Endometrial microvascular endothelial cells (primary cell): ENCODE measurements around the gene MEIS1. TPM values are rescaled to one million over a fixed set of nuclear protein-coding genes. Genes with fewer than 3 reads are reported as not detected.

Experiments
- in situ Hi-C: cut with HindIII; loops from 2 replicates; pipeline ENCODE4 v1.10.0; 2017; ENCODE audit warnings: low sequenced_read_pairs, low pct_unique_long_range_greater_than_20kb; ENCODE audit errors: inconsistent ontology term
- total RNA-seq: library from RNA; depleted of rRNA; stranded (reverse); fragments of >200 nt; gene quantifications from one replicate; pipeline ENCODE4 v1.2.3, GENCODE V29; 2015; ENCODE audit errors: inconsistent ontology term

Gene MEIS1
- total RNA-seq, 1 donor from 2014 or later, result 17.1 TPM

DNA sequence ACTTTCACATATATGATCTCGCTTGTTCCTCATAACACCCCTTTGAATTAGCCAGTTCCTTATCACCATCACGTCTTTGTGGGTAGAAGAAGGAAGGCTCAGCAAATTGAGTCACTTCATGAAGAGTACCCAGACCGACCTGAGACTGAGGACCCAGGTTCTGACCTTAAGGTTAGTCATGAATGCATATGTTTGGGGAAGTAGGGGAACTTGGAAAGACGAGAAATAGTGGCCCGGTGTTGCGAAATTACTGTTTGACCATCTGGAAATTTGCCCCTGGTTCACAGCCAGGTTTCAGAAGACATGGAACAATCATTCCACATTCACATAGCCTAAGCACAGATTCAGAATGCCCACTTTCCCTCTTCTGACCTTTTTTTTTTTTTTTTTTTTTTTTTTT is 59.8 kb downstream of the MEIS1 start:
- in situ Hi-C loops, result loop anchor here (5.0 kb wide), 1 partner anchor 57 kb away; the partner anchor contains the start of gene MEIS1

DNA sequence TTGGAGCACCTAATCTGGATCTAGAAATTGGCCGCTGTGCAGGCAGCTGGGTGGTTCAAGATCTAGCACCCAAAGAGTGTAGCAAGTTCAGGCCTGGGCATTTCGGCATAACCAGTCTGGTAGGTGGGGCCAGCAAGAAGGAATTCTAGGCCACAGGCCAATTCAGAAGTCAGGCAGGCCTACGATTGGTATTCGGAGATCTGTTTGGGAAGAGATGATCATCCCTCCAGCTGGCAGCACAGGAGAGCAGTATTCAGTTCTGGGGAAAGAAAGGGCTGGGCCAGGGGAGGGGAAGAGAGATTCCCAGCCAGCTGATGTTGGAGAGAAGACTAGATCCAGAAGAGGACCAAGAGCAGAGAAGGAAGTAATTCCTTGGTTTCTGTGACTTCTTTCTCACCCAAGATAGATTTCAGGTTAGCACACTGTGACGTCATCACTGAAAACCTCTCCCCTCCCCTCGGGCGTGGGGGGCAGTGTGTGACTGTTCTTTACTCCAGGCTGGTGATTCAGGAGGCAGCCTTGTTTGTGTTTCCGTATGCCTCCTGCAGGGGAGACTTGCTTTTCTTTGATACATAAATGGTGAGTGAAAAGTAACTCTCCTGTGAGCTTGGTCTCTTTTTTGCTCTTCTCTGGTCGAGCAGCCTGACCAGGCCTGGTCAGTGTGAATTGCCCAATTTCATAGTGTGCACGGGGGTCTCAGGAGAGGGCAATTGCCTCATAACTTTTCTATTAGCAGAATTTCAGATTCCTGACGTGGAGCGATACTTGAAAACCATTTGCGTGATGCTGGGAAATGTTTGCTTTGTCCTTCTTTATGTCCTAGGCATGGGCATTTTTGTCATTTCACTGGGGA is 61.1 kb downstream of the MEIS1 start:
- in situ Hi-C loops, result no loop called here

DNA sequence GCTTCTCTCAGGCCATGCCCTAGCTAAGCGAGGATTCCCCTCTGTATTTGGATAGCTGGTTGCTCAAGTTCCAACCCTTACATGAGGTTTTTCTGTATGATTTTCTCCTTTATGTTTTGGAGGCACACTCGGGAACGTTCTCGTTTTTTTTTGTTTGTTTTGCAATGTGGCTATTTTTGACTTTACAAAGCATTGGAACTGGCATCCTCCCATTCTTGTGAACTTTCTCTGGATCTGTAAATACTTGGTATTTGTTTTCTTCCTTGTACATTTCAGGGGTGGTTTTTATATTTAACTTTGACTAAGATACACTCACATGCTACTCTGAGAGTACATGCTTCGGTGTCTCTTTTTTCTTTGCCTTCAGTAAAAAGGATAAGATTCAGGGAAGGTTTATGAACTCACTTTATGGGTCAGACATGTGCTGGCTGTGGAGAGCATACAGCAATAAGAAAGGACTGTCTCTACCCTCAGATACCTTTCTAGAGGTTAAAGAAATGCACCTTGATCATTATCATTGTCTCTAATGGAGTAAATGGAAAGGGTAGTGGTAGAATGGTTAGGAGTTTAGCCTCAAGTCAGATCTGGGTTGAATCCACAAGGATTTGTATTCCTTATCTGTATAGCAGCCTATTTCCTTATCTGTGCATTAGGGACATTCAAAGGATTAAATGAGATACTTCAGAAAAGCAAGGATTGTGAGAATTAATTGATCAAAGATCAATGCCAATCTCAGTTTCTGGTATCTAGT is 61.9 kb downstream of the MEIS1 start:
- in situ Hi-C loops, result no loop called here

DNA sequence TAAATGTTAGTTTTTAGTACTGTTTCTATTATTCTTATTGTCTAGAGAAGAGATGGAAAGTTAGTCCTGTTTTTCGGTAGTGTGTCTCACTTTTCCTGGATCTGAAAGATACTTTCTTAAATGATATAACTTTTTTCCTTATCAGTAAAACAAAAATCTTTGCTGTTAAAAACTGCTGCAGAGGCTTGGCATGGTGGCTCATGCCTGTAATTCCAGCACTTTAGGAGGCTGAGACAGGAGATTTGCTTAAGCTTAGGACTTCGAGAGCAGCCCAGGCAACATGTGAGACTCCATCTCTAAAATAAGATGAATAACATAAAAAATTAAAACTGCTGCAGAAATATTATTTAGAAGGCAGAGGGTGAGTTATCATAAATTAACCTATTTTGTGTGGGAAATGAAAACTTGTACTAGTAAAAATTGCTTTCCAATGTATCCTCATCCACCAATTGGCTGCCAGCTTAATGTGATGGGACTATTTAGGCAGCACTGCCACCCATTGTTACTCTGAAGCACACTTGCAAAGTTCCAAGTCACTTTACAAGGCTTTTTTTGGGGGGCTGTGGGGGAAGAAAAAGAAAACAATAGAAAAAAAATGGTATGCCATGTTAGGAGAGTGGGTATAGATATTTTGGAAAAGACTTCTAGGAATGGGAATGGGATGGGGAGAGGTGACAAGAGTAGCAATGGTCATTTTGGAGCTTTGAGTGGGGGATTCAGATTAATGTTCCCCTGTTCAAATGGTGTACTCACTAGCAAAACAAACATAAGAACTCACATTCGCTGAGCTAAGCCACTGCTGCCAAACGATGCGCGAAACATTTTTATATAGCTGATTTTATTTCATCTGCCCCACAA is 62.7 kb downstream of the MEIS1 start:
- in situ Hi-C loops, result no loop called here

DNA sequence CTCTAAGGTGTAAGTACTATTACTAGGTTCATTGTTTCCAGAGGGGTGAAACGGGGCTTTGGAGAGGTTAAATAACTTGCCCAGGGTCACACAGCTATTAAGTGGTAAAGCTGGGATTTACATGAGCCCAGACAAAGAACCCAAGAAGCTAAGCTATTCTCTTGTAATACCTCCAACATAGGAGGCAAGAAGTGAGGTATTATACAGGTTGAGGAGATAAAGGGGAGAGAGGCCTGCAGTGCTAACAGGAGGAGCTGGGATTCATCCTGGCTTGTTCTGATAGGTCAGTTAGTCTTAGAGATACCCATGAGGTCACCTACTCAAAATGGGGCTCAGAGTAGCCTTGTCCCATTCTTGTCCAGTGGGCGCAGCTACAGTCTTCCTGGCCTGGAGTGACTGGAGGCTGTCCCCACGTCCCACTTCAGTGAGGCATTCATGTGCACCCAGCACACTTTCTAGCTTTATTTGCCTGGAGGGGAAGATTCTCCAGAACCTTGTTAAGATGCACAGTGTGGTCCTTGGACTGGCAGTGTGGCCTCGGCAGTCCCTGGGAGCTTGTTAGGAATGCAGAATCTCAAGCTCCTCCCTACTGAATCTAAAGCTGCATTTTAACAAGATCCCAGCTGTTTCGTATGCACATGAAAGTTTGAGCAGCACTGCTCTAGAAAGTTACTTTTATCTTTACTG is 63.5 kb downstream of the MEIS1 start:
- in situ Hi-C loops, result no loop called here

DNA sequence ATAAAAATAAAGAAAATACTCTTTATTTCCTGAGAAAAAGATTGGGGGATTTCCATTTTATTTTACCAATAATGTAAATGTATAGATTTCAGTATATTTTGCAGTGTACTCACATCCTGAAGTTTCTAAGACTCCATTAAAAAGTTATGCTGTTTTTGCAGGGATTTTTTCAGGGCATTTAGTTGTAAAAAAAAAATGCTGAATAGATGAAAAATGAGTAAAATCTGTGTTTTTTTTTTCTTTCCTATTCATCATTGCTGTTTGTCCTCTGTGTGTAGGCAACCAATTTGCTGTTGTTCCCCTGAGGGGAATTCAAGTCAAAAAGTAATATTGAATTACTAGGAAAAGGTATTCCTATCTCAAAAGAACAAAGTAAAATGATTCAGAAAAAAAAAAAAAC is 66.3 kb downstream of the MEIS1 start:
- in situ Hi-C loops, result no loop called here

DNA sequence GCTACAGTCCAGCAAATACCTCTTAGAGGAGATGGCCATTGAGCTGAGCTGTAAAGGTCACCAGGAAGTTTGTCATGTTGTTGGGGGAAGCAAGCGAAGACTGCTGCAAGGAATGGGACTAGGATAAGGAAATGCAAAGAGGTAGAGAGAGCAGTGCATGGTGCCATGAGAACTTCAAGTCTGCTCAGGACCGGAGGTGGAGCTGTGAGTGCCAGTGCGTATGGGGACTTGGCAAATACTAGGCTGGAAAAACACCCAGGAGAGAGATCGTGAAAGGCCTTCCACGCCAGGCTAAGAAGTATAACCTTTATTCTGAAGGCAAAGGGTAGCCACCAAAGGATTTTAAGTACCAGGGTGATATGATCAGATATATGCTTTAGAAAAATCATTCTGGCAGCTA is 71.3 kb downstream of the MEIS1 start:
- in situ Hi-C loops, result no loop called here

- in situ Hi-C loops, result no loop called here
These were observed 72.8 kb downstream of the MEIS1 start for GRCh38 chr2:66507673-66508201.

DNA sequence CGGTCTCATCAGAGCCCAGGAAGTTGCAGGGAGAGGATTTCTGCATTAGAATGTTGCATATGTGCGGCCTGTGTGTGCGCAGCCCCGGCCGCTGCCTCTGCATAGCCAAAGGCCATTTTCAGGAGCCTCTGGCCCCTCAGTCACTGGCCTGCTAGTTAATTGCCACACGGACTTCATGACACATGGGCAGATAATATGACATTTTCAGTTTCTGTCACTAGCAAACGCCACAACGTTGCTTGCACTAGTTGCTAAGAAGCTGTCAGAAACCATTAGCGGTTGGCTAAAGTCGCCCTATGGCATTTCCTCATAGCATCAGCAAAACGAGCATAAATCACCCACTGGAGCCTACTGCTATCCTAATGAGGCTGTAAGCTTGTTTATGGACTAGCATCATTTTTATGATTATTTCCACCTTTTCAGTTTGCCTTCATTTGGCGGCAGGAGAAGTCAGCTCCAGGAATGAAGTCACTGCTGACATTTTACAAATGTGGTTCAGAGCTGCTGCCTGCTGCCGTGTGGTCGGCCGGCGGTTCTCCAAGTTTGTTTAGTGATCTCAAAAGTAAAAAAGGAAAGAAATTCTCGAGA is 73.7 kb downstream of the MEIS1 start:
- in situ Hi-C loops, result no loop called here

DNA sequence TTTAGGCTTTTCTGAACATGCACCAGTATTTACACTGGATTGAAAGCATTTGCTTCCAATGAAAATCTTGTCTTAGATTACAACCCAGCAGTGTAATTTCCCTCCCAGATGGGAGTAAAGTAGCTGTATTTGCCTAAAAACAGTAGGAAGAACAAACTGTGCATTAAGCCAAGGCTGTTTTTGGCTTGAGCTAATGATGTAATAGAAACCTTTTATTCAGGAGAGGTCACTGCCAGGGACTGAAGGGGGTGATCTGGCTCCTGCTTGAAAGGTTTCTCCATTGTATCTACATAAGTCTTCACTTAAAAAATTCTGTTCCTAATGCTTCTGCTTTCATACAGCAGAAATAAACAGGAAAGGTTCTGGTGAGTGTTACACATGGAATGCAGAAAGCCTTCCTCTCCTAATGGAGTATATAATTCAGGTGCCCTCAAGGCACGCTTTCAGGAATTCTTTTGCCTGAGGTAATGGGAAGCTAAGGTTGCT is 74.4 kb downstream of the MEIS1 start:
- in situ Hi-C loops, result no loop called here

DNA sequence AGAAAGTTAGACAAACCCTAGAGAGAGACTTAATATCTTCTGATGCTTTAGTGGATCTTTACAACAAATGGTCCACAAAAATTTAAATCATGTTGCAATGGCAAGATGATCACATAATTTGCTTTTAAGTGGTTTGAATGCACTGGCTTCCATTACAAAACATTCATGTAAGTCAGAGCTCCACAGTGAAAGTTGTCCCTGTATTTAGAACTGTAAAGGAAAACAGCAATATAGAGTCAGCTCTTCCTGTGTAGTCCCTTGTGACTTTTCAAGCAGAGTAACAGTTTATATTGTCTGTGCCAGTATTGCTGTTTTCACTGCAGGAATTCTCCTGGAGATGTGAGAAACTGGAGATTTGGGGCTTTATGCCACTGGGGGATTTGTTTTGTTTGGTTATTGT is 77.7 kb downstream of the MEIS1 start:
- in situ Hi-C loops, result no loop called here

GRCh38 chr2:66515743-66516142 is 80.8 kb downstream of the MEIS1 start:
- in situ Hi-C loops, result no loop called here

DNA sequence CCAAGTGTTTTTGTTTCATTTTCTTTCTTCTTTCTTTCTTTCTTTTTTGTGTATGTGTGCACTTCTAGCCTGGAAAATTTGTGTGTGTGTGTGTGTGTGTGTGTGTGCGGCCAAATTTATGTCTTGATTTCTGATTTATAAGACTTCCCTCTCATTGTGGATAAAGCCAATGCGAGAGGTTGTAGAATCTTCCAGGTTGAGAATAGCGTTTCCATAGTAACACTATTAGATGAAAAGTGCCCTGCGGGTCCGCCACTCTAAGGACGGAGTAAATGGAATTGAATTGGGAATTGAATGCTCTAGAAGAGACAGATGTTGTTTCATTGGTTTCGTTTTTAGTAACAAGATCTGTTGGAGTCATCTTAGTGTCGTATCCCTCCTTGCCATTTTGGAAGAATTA is 81.6 kb downstream of the MEIS1 start:
- in situ Hi-C loops, result no loop called here

DNA sequence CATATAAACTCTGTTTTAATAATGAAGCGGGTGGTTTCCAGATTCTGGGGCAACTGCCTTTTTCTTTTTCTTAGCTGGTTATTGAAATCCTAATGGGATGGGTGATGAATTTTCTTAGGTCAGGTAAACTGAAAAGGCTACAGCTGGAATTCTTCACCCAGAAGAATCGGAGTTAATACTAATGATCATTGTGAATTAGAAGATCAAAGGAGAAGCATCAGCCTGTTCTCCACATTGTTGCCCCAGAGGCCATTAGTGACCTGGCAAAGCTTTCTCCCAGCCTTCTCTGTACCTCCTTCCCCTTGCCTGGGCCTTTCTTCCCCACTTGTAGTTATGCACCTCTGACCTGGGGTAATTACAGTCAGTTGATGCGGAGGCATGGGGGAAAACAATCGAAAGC is 82.8 kb downstream of the MEIS1 start:
- in situ Hi-C loops, result no loop called here

- in situ Hi-C loops, result no loop called here
These were observed 84.4 kb downstream of the MEIS1 start for GRCh38 chr2:66519264-66519843.

DNA sequence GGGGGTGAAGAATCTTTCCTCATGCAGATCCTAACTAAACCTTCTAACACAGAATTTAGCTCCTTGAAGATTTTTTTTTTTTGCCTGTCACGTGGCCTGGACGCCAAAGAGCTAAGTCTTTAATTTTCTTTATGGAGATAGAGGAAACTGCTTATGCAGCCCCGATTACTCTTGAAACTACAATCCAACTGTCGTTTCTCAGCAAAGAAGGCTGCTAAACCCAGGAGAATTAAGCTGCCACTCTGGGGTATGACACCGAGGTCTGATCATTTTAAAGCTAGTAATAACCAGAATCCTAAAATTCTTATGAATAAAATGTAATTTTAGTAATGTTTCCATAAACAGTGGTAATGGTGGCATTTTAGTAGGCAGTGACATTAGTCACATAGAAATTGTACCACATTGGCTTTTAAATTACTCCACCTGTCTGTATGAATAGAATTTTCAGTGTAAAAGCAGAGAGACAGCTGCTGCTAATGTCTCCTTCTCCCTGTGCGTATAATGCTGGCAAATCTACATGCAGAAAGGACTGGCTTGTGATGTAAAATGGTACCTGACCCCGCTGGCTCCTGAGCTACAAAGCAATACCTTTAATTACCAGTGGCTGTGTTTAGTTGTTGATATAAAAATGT is 86.5 kb downstream of the MEIS1 start:
- in situ Hi-C loops, result no loop called here

- in situ Hi-C loops, result no loop called here
These were observed 87.9 kb downstream of the MEIS1 start for GRCh38 chr2:66522611-66523376.
